ENCODE data around the gene SRSF8. TPM values are rescaled to one million over a fixed set of nuclear protein-coding genes. Genes with fewer than 3 reads are reported as not detected.

SRSF8 gene
- total RNA-seq, 1 experiment from 2014 or later: 25.1 TPM

DNA sequence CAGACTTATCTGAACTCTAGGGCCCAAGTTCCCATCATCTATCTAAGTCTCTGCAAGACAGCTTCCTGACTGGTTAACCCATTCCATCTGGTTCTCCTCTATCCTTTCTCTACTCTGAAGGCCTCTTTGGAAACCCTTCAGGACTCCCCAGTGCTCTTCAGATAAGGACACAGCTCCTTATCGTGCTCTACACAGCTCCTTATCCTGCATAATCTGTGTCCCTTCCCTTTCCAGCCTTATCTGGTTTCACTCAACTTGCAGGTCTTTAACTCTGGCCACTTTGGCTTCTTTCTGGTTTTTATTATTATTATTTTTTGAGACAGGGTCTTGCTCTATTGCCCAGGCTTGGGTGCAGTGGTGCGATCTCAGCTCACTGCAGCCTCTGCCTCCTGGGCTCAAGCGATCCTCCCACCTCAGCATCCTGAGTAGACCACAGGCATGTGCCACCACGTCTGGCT, 33.5 kb downstream of the SRSF8 start:
- no peaks in the 10 kb centered on the region for H3K79me1 ChIP-seq (ENCODE audit: insufficient read depth, low read depth, low read length, poor library complexity, severe bottlenecking)
- H3K27me3 ChIP-seq (ENCODE audit: insufficient read depth, low read length): no peaks in the 10 kb centered on the region
- no peak overlapping the region for H2BK120ac ChIP-seq (ENCODE audit: low read depth, low read length, poor library complexity, severe bottlenecking)
- H4K5ac ChIP-seq (ENCODE audit: insufficient read length, low read depth, low read length): no peak overlapping the region
- H2AK5ac ChIP-seq (ENCODE audit: insufficient read length, low read length): no peak overlapping the region
- H3K23me2 ChIP-seq (ENCODE audit: insufficient read length, low read depth, low read length, poor library complexity, severe bottlenecking): no peaks in the 10 kb centered on the region
- H3K79me2 ChIP-seq (ENCODE audit: insufficient read depth, low read length): no peaks in the 10 kb centered on the region
- no peak overlapping the region for H4K91ac ChIP-seq (ENCODE audit: insufficient read length, low read depth, low read length)
- WGBS (ENCODE audit: extremely low coverage, insufficient read length, low lambda C conversion rate): no CpG with 5 or more reads among the region's 4 CpGs
- H3K27ac ChIP-seq (ENCODE audit: insufficient read length, low read depth, low read length): no peak overlapping the region
- Mint-ChIP-seq H3K27ac (no peak overlapping the region; a peak in 1 of 7 replicates), H3K36me3 (ENCODE audit: insufficient read depth in 1 of 3, low read depth in 3 of 3) (no peaks in the 10 kb centered on the region), H3K27me3 (ENCODE audit: low read depth) (peaks cover 13% of the 10 kb centered on the region), H3K4me1 (no peaks in the 10 kb centered on the region), H3K9me3 (no peaks in the 10 kb centered on the region), H3K4me3 (no peak overlapping the region)
- no peak overlapping the region for H2BK12ac ChIP-seq (ENCODE audit: insufficient read length, low read depth, low read length)
- no peak overlapping the region for H3K4ac ChIP-seq (ENCODE audit: low read depth, low read length)
- no peak overlapping the region for H3T11ph ChIP-seq (ENCODE audit: low read length)
- no peak overlapping the region for H3K9ac ChIP-seq (ENCODE audit: extremely low read depth, insufficient read length, low read length)
- no peak overlapping the region for H3K4me2 ChIP-seq (ENCODE audit: insufficient read depth, insufficient read length, low read length)
- TF ChIP-seq CTCF (conservative IDR thresholded peaks at IDR 0.05): no peak
- no peak overlapping the region for H3K18ac ChIP-seq (ENCODE audit: insufficient read length, low read depth, low read length)
- no peak overlapping the region for H3K23ac ChIP-seq (ENCODE audit: insufficient read length, low read depth, low read length)
- no peak overlapping the region for H2BK5ac ChIP-seq (ENCODE audit: insufficient read length, low read length)
- H4K8ac ChIP-seq (replicated peaks; ENCODE audit: insufficient read length, low read depth, low read length): no peak overlapping the region
- no peak for DNase-seq
- no peak overlapping the region for H3K56ac ChIP-seq (ENCODE audit: insufficient read length, low read depth, low read length)
- H2AFZ ChIP-seq (ENCODE audit: low read length): no peak overlapping the region
- H2BK20ac ChIP-seq (ENCODE audit: low read depth, low read length, poor library complexity, severe bottlenecking): no peak overlapping the region
- H3K4me1 ChIP-seq (ENCODE audit: insufficient read depth, low read length): no peaks in the 10 kb centered on the region
- H3K9me3 ChIP-seq (ENCODE audit: control insufficient read depth, low read depth, low read length): no peaks in the 10 kb centered on the region
- no peak overlapping the region for H3K14ac ChIP-seq (ENCODE audit: insufficient read depth, low read length)
- H4K20me1 ChIP-seq (ENCODE audit: control insufficient read depth, insufficient read depth, insufficient read length): no peaks in the 10 kb centered on the region
- H2BK15ac ChIP-seq (ENCODE audit: low read depth, low read length): no peak overlapping the region
